HG02885 (cell line): ENCODE data around the gene KCTD5.
A peak's percentile ranks its signal among the peaks of the same experiment; 100 is the strongest.

Experiments
- ATAC-seq: cut with Tn5 transposase; IDR thresholded peaks from one replicate; pipeline ENCODE4 v1.9.1; 2021; ENCODE audit warnings: mild to moderate bottlenecking; ENCODE audit not compliant: unreplicated experiment, poor library complexity

KCTD5 gene

DNA sequence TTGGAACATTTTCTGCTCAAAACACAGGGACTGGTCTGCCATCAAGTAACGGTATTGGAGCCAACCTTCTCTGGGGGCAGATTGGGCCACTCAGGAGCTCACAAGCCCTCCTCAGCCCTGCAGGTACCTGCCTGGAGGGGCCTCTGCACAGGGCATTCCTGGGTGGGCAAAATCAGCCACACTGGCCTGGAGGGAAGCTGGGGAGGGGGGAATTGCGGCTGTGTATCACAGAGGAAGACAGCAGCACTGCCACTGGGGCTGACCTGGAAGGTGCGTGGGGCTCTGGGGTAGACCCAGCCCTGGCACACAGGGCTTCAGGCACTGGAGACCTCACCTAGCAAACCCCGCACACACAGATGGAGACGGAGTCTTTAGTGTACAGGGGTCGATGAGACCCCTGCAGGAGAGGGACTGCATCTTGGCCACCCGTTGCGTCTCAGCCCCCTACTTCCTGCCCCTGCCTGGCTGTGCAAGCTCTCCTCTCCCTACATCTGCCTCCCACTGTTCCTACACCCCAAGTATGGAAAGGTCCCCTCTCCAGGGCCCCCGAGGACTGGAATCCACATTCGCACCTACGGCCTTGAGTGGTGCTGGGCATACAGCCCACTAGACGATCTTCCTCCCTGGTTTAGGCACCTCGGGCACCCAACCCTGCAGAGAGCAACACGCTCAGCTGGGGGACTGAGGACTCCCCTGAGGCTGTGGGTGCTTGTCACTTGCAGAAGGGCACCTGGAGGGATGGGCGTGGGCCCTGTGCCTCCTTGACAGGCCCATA, 63.0 kb downstream of the KCTD5 start:
- ATAC-seq = no peak

DNA sequence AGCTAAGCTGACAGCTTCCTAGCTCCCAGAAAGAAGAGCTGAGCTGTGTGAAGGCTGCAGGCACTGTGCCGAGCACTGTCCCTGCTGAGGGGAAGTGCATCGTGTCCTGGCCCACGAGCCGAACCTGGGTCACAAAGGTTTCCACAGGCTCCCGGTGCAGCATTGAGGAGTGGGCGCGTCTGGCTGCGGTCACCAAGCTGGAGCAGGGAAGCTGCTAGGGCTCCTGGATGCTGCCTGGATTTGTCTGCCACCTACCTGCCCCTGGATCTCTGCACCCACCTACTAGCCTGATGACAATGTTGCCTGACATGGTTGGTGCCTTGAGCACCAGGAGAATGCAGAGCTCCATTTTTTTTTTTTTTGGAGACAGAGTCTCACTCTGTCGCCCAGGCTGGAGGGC, 63.6 kb downstream of the KCTD5 start:
- ATAC-seq = no peak

DNA sequence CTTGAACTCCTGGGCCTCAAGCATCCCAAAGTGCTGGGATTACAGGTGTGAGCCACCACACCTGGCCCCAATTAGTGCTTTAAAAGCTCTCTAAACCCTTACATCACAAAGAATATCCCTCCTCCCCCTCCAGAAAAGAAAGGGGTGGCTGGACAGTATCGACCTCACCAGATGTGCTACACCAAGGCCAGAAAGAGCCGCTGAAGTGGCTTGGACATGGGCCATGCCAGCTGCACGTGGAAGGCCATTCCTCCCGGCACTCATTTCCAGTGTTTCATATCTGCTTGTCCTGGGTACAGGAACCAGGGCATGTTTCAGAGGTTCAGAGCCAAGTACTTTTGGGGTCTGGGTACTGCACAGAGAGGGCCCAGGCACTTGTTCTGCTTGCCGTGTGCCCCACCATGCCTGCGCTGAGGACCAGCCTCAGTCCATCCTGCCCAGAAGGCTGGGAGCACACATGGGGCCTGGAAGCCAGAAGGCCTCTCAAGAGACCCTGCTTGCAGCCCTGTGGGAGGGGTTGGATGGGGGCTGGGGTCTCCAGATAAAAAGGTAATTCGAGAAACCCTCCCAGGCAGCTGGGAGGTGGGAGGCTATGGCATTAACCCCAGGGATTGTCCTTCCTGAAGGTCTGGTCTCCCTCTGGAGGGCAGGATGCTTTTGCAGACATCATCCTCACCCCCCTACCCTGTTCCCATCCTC, 66.6 kb downstream of the KCTD5 start:
- no peak for ATAC-seq

DNA sequence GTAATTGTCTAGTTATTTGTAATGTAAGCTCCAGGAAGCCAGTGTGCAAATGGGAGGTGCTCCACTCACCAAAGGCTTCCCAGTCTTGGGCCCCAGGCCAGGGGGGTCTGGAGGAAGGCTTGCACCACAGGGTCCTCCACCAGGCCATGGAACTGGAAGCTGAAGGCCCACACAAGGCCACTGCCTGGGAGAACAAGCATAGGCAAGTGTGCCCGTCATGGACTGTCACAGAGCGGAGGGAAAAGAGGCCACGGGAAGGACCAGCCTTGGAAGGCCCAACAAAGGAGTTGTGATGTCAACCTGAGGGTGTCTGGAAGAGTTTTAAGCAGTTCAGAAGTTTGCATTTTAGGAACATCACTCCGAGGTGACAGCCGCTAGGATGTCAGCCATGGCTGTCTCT, 67.2 kb downstream of the KCTD5 start:
- ATAC-seq = no peak

DNA sequence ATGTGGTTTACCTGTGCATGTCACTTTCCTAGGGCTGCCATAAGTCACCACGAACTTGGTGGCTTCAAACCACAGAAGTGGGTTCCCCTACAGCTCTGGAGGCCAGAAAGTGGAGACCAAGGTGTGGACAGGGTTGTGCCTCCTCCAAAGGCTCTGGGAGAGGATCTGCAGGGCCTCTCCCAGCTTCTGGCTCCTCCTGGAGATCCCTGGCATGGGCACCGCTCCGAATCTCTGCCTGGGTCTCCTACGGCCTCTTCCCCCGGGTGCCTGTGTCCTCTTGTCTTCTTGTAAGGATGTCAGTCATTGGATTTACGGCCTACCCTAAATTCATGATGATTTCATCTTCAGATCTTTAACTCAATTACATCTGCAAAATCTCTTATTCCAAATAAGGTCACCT, 67.6 kb downstream of the KCTD5 start:
- no peak for ATAC-seq

DNA sequence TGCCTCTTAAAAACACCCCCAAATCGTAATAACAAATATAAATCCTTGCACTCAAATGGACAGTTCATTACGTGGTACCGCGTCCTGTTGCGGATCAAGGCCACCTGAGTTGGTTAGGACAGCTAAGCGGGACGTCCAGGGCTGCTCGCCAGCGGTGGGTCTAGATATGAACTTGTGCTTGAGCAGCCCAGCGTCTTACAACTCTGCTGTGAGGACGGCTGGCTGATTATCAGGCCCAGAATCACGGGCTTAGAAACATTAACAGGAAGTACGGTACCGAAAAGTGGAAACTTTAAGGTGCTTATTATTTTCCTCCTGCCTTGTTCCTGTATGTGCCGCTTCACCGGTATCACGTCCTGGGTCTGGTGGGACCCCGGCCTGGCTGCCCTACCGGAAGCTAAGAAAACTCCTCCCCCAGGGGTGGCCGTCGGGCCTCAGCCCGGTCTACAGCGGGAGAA, 69.3 kb downstream of the KCTD5 start:
- peak; percentile 45 for ATAC-seq

DNA sequence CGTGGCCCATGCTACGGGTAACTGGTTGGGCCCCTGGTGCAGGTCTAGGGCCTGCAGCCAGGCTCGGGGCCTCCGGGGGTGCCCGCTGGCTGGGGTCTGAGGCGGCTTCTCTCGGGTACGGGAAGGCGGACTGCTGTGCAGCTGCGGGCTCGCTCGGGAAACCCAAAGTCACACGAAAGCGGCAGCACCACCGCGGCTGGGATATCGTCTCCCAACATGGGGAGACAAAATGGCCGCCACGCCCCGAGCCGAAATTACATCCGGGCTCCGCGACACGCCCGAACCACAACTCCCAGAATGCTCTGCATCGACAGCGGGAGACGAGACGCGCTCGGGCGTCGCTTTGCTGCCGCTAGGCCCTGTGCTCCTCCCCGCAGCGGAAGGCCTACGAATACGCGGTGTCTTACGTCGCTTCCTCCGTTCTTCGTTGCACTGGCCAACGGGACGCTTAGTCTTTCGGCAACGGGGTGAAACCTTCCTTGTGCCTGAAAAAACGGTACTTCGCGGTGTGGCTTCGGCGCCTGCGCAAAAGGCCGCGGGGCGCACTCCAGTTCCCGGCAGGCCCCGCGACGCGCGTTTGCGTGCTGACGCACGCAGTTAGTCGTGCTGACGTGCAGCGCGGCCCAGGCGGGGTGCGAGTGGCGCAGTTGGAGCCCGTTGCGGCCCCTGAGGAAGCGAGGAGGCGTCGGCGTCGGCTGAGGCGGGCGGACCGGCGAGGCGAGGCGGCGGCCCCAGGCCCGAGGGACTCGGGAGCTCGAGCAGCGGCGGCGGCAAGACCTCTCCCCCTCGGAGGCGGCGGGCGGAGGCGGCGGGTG, 69.9 kb downstream of the KCTD5 start, which contains the start of gene SRRM2:
TSS of gene SRRM2 (plus strand) at position 604 of the 815 bp plus-strand sequence. CDS start 3,727 bp downstream, outside the sequence.
- peak; percentile 81 for ATAC-seq

DNA sequence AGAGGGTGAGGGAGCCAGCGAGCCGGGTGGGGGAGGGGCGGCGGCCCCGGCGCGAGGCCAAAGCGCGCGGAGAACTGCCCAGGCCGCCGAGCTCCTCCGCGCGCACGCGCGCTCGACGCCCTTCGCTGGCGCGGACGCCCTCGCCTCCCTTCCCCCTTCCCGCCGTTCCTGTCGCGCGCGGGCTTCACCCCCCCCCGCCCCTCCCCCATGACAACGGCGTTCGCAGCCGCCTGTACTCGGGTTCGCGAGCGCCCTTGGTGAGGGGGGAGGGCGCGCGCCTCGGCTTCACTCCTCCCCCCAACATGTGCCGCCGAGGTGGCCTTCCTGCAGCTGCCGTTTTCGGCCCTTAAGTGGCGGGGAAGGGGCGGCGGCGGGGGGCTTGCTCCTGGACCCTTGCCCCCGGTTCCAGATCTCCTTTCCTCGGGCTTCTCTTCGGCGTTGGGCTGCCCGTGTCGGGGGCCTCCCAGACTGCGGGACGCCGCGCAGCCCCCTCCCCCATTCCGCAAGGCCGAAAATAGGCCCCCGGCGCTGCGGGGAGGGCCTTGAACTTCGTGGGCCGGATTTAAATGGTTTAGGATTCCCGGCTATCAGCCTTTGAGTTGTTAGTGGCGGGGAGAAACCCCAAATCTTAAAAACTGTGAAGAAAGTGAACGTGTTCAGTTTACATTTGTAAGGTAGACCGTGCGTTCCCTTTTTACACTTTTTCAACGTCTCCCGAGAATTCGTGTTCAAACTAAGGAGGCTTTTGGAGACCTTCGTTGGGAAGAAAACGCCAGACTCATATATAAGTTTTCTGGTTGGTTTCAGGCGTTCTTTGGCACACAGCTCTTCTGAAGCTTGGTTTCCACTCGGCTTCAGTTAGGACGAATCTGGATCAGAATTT, 70.8 kb downstream of the KCTD5 start:
- peak; percentile 48 for ATAC-seq

DNA sequence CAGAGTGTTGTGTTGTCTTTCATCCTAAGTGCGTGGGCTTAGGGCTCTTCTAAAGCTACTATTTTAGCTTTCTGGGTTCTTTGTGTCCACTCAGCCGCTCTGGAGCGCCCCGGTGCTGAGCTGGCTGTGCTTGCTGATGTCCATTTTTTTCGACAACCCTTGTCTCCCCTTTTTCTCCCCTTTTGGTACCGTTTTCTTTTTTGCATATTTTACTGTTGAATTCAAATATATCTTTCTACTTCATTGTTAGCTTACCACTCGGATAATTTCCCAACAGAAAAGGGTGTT, 71.4 kb downstream of the KCTD5 start:
- no peak for ATAC-seq

DNA sequence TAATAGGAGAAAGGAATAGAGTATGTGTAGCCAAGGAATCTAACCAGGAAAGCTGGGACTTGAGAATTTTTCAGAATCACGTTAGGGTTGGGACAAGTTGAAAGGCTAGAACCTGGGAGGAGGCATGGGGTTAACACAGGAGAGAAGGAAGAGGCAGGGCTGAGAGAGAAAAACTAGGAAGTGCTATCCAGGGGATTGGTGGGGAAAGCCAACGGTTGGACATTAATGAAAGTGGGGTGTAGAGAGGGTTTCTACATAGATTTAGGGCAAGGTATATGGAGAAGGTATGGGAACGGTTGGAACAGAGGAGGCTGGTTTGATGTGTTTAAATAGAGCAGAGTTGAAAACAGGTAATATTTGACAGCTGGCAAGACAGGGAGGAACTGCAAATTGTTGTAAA, 72.8 kb downstream of the KCTD5 start:
- ATAC-seq = no peak

DNA sequence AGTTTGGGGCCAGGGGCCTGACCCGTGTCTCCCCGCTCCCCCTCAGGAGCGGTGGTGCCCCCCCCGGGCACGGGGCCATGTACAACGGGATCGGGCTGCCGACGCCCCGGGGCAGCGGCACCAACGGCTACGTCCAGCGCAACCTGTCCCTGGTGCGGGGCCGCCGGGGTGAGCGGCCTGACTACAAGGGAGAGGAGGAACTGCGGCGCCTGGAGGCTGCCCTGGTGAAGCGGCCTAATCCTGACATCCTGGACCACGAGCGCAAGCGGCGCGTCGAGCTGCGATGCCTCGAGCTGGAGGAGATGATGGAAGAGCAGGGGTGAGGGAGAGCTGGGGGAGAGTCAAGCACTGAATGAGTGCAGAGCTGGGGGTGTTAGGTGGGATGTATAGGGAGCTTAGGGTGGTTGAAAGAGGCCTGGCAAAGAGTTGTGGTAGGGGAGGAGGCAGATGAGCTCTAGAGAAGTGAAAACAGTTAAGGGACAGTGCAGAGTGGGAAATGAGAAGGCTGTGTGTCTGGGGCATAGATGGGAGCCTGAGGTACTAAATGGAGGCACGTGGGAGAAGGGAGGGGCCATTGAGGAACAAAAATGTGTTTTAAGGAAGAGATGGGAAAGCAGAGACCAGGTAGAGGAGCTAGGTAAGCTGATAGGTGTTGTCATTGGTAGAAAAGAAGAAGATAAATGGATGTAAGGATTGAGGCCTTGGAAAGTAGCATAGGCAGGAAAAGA, 74.1 kb downstream of the KCTD5 start:
- no peak for ATAC-seq

DNA sequence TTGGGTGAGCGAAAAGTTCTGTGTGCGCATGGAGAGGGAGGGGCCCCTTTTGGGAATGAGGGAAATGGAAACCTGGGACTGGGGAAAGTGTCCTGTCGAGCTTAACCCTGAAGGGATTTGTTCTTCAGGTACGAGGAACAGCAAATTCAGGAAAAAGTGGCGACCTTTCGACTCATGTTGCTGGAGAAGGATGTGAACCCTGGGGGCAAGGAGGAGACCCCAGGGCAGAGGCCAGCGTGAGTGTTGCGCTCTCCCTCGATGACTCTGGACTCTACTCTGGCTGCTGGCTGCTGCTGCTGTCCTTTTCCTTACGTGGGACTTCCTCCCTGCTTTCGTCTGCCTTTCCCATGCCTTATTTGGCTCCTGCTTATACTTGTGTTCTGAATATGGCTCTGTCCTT, 75.0 kb downstream of the KCTD5 start:
- ATAC-seq = no peak
